Neural cell (in vitro differentiated cells): ENCODE data around the gene ARHGEF17. TPM values are rescaled to one million over a fixed set of nuclear protein-coding genes. Genes with fewer than 3 reads are reported as not detected.

Experiments used
- H2AFZ ChIP-seq: fragments of 200-600, 300-800 bp; sonication (generic), shearing (Covaris generic); 2 replicates; pipeline ENCODE4 v1.6.0; 2014; ENCODE audit warnings: low read depth, mild to moderate bottlenecking, antibody characterized with exemption, low read length, moderate library complexity
- H3F3A ChIP-seq: fragments of 200-600 bp; shearing (Covaris generic); 2 replicates; pipeline ENCODE4 v1.6.1; 2016; ENCODE audit warnings: mild to moderate bottlenecking, moderate library complexity, mixed read lengths, antibody characterized with exemption, low read length; ENCODE audit not compliant: insufficient read depth, poor library complexity, severe bottlenecking
- H3K27ac ChIP-seq: fragments of 200-600, 300-800 bp; sonication (generic), shearing (Covaris generic); 2 replicates; pipeline ENCODE4 v1.5.1; 2014; ENCODE audit warnings: mild to moderate bottlenecking, low read length, moderate library complexity
- H3K27me3 ChIP-seq: fragments of 300-800, 200-600 bp; sonication (generic), shearing (Covaris generic); 2 replicates; pipeline ENCODE4 v1.6.0; 2014; ENCODE audit warnings: mild to moderate bottlenecking, low read depth, low read length, moderate library complexity; ENCODE audit not compliant: insufficient read depth
- H3K36me3 ChIP-seq: fragments of 300-800, 200-600 bp; sonication (generic), shearing (Covaris generic); 2 replicates; pipeline ENCODE4 v1.5.1; 2014; ENCODE audit warnings: mild to moderate bottlenecking, antibody characterized with exemption, low read length, moderate library complexity; ENCODE audit not compliant: insufficient read depth
- H3K4me2 ChIP-seq: fragments of 300-800, 200-600 bp; sonication (generic), shearing (Covaris generic); 2 replicates; pipeline ENCODE4 v1.6.0; 2014; ENCODE audit warnings: mild to moderate bottlenecking, low read length
- H3K4me3 ChIP-seq: fragments of 300-800, 200-600 bp; sonication (generic), shearing (Covaris generic); 2 replicates; pipeline ENCODE4 v1.5.1; 2014; ENCODE audit warnings: mild to moderate bottlenecking, low read length, moderate library complexity
- H3K79me2 ChIP-seq: fragments of 200-600 bp; shearing (Covaris generic); replicated peaks from 2 replicates; pipeline ENCODE4 v1.6.0; 2014; ENCODE audit warnings: mild to moderate bottlenecking, low read length, moderate library complexity; ENCODE audit not compliant: insufficient read depth
- H3K9ac ChIP-seq: fragments of 300-800, 200-600 bp; sonication (generic), shearing (Covaris generic); 2 replicates; pipeline ENCODE4 v1.6.1; 2016; ENCODE audit warnings: mild to moderate bottlenecking, low read length, mixed read lengths
- H3K9me2 ChIP-seq: fragments of 200-600 bp; shearing (Covaris generic); 2 replicates; pipeline ENCODE4 v1.6.1; 2016; ENCODE audit warnings: mild to moderate bottlenecking, low read length, mixed read lengths; ENCODE audit not compliant: insufficient read depth
- H3K9me3 ChIP-seq: fragments of 200-600, 300-800 bp; sonication (generic), shearing (Covaris generic); 2 replicates; pipeline ENCODE4 v1.6.1; 2016; ENCODE audit warnings: mild to moderate bottlenecking, mixed run types, low read length, moderate library complexity, mixed read lengths
- H4K20me1 ChIP-seq: fragments of 200-600 bp; shearing (Covaris generic); 2 replicates; pipeline ENCODE4 v1.6.1; 2016; ENCODE audit warnings: mild to moderate bottlenecking, mixed run types; ENCODE audit not compliant: insufficient read depth
- EP300 ChIP-seq: fragments of 450-650 bp; conservative IDR thresholded peaks from 2 replicates; pipeline ENCODE4 v1.6.1; 2014; ENCODE audit warnings: antibody characterized with exemption, mild to moderate bottlenecking, moderate library complexity; ENCODE audit not compliant: poor library complexity, severe bottlenecking
- EZH2 ChIP-seq: fragments of 200-600, 300-800 bp; shearing (Covaris generic), sonication (generic); IDR thresholded peaks from 2 replicates; pipeline ENCODE4 v1.6.1; 2014; ENCODE audit warnings: antibody characterized with exemption, low read length, borderline replicate concordance, mild to moderate bottlenecking; ENCODE audit not compliant: insufficient read depth, poor library complexity, severe bottlenecking
- MXI1 ChIP-seq: fragments of 450-650 bp; conservative IDR thresholded peaks from 2 replicates; pipeline ENCODE4 v1.6.1; 2014; ENCODE audit warnings: antibody characterized with exemption, mild to moderate bottlenecking; ENCODE audit not compliant: poor library complexity, severe bottlenecking
- POLR2AphosphoS5 ChIP-seq: IDR thresholded peaks from 2 replicates; pipeline ENCODE4 v1.6.1; 2012
- RAD21 ChIP-seq: fragments of 450-650 bp; conservative IDR thresholded peaks from 2 replicates; pipeline ENCODE4 v1.6.1; 2014; ENCODE audit warnings: antibody characterized with exemption, mild to moderate bottlenecking, moderate library complexity
- REST ChIP-seq: IDR thresholded peaks from 2 replicates; pipeline ENCODE4 v1.6.1; 2012; ENCODE audit warnings: borderline replicate concordance
- SMC3 ChIP-seq: fragments of 450-650 bp; conservative IDR thresholded peaks from 2 replicates; pipeline ENCODE4 v1.6.1; 2014; ENCODE audit warnings: antibody characterized with exemption, mild to moderate bottlenecking, moderate library complexity; ENCODE audit not compliant: poor library complexity
- TAF1 ChIP-seq: IDR thresholded peaks from 2 replicates; pipeline ENCODE4 v1.6.1; 2012; ENCODE audit warnings: low read depth
- polyA plus RNA-seq: library from polyadenylated mRNA; depleted of rRNA; stranded (reverse); fragments of >200 nt; gene quantifications from 2 replicates; pipeline ENCODE4 v1.2.3, GENCODE V29; 2014
- TF ChIP-seq, protein P1 (sequence below): fragments of 450-650 bp; IDR thresholded peaks from 2 replicates; pipeline ENCODE4 v1.5.1; 2014; ENCODE audit warnings: antibody characterized with exemption, mild to moderate bottlenecking, moderate library complexity; ENCODE audit not compliant: poor library complexity, severe bottlenecking

ARHGEF17 gene
- polyA plus RNA-seq, 1 donor from 2014 or later: 7.9 TPM

GRCh38 chr11:73365352-73366264 lies 57.5 kb downstream of the ARHGEF17 start:
- H3K27me3 ChIP-seq: no peaks in the 10 kb centered on the region
- no peak overlapping the region for H3K4me2 ChIP-seq
- no peaks in the 10 kb centered on the region for H3K79me2 ChIP-seq
- H2AFZ ChIP-seq: no peak overlapping the region
- no peak overlapping the region for H3K27ac ChIP-seq
- no peaks in the 10 kb centered on the region for H3K36me3 ChIP-seq
- no peaks in the 10 kb centered on the region for H3K9me3 ChIP-seq
- no peaks in the 10 kb centered on the region for H3K9me2 ChIP-seq
- H3K4me3 ChIP-seq: no peak overlapping the region
- no peaks in the 10 kb centered on the region for H4K20me1 ChIP-seq
- H3F3A ChIP-seq: no peaks in the 10 kb centered on the region
- TF ChIP-seq MXI1 (no peak), EP300 (no peak), POLR2AphosphoS5 (no peak), SMC3 (no peak), REST (no peak), TAF1 (no peak), EZH2 (no peak), RAD21 (no peak)
- TF ChIP-seq, protein P1, sequence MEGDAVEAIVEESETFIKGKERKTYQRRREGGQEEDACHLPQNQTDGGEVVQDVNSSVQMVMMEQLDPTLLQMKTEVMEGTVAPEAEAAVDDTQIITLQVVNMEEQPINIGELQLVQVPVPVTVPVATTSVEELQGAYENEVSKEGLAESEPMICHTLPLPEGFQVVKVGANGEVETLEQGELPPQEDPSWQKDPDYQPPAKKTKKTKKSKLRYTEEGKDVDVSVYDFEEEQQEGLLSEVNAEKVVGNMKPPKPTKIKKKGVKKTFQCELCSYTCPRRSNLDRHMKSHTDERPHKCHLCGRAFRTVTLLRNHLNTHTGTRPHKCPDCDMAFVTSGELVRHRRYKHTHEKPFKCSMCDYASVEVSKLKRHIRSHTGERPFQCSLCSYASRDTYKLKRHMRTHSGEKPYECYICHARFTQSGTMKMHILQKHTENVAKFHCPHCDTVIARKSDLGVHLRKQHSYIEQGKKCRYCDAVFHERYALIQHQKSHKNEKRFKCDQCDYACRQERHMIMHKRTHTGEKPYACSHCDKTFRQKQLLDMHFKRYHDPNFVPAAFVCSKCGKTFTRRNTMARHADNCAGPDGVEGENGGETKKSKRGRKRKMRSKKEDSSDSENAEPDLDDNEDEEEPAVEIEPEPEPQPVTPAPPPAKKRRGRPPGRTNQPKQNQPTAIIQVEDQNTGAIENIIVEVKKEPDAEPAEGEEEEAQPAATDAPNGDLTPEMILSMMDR: no peak
- H3K9ac ChIP-seq: no peak overlapping the region

DNA sequence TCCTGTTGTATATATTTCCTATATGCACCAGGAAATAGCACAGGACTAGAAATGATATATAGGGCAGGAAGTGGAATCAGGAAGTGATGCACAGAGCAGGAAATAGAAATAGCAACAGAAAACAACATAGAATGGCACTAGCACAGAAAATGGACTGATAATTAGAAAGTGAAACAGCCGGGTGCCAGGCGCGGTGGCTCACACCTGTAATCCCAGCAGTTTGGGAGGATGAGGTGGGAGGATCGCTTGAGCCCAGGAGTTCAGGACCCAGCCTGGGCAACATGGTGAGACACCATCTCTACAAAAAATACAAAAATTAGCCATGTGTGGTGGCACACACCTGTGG lies 58.2 kb downstream of the ARHGEF17 start:
- no peak overlapping the region for H2AFZ ChIP-seq

More for the DNA sequence above, 58.2 kb downstream of the ARHGEF17 start:
- Histone ChIP-seq H3K79me2 (no peaks in the 10 kb centered on the region), H3K36me3 (no peaks in the 10 kb centered on the region), H3K9ac (no peak overlapping the region), H3F3A (no peaks in the 10 kb centered on the region), H3K27ac (no peak overlapping the region), H3K4me3 (no peak overlapping the region), H3K9me2 (no peaks in the 10 kb centered on the region), H3K27me3 (no peaks in the 10 kb centered on the region), H4K20me1 (no peaks in the 10 kb centered on the region), H3K4me2 (no peak overlapping the region), H3K9me3 (no peaks in the 10 kb centered on the region)
- TF ChIP-seq EZH2 (no peak), RAD21 (no peak), TAF1 (no peak), REST (no peak), POLR2AphosphoS5 (no peak), EP300 (no peak), SMC3 (no peak)
- TF ChIP-seq, protein P1: no peak
